Prostate gland (tissue), 2 donors: ENCODE results near the gene LARP6. TPM values are rescaled to one million over a fixed set of nuclear protein-coding genes. Genes with fewer than 3 reads are reported as not detected.
"Not testable (repeated sequence)": the region's sequence is repeated elsewhere in the genome, so short reads cannot be mapped to it uniquely, and the experiment has no call there.

Experiments
- DNase-seq: peaks from one replicate; pipeline ENCODE4 v3.0.0-alpha.2; 2019; ENCODE audit warnings: low spot score
- H3K27ac ChIP-seq, 2 donors: fragments of 200-600 bp; sonication (generic); 2 replicates each; pipeline ENCODE4 v1.5.1; 2017 to 2019
- H3K27me3 ChIP-seq: fragments of 200-600 bp; sonication (generic); replicated peaks from 2 replicates; pipeline ENCODE4 v1.5.1; 2019; ENCODE audit not compliant: insufficient read depth
- H3K36me3 ChIP-seq, 2 donors: fragments of 200-600 bp; sonication (generic); 1 replicate in 1 of 2; 2 replicates in 1 of 2; pipeline versions ENCODE4 v1.5.1 to v1.8.1; 2017 to 2019
- H3K4me1 ChIP-seq: fragments of 200-600 bp; sonication (generic); replicated peaks from 2 replicates; pipeline ENCODE4 v1.5.1; 2019
- H3K4me3 ChIP-seq, 2 donors: fragments of 200-600 bp; sonication (generic); 2 replicates each; pipeline ENCODE4 v1.5.1; 2017 to 2019
- H3K9me3 ChIP-seq: fragments of 200-600 bp; sonication (generic); 2 replicates; pipeline ENCODE4 v1.5.1; 2017
- CTCF ChIP-seq, 4 experiments: fragments of 200-600 bp in 2 of 4; fragments of 450-650 bp in 2 of 4; sonication (generic) in 2 of 4; IDR thresholded peaks; 1 replicate in 3 of 4; 2 replicates in 1 of 4; pipeline ENCODE4 v1.5.1; 2016 to 2019; ENCODE audit warnings: antibody characterized with exemption in 4 of 4, mild to moderate bottlenecking in 2 of 4, moderate library complexity in 2 of 4
- POLR2A ChIP-seq: fragments of 450-650 bp; IDR thresholded peaks from one replicate; pipeline ENCODE4 v1.6.1; 2016; ENCODE audit warnings: antibody characterized with exemption, mild to moderate bottlenecking
- POLR2AphosphoS5 ChIP-seq: sonication (generic); formaldehyde crosslinking; IDR thresholded peaks from one replicate; pipeline ENCODE4 v1.6.1; 2017; ENCODE audit warnings: antibody characterized with exemption
- WGBS: methylation state at CpG from one replicate; pipeline ENCODE4 v1.1.5; 2018; 5-methylcytosine and 5-hydroxymethylcytosine counted together
- intact Hi-C: fragments of 100-400 bp; cut with DNase I; formaldehyde crosslinking; loops from one replicate; pipeline ENCODE4 v1.14.2; 2022
- total RNA-seq, 2 donors: library from RNA; depleted of rRNA; stranded (reverse); fragments of >200 nt; gene quantifications; one replicate each; pipeline ENCODE4 v1.1.0, GENCODE V29; 2016

Gene LARP6
- total RNA-seq, 2 donors from 2014 or later, result 24.6 to 43.3 TPM

- Histone ChIP-seq H3K9me3 (no peaks in the 10 kb centered on the region), H3K4me1 (no peaks in the 10 kb centered on the region), H3K4me3 (no peak overlapping the region), H3K27ac (peak overlapping the region in 1 of 2 donors; percentile 17), H3K27me3 (no peaks in the 10 kb centered on the region), H3K36me3 (no peaks in the 10 kb centered on the region)
- intact Hi-C loops, result loop anchor here (2.0 kb wide), 1 partner anchor 48 kb away; no protein-coding TSS in a partner anchor
- 77% methylated on average over 7 of the region's 7 CpGs for WGBS
- DNase-seq, result no peak
- peak in 3 of 4 experiments; percentile 23 to 54 (median 44) for TF ChIP-seq CTCF (IDR thresholded peaks at IDR 0.05)
- no peak for TF ChIP-seq POLR2AphosphoS5
Measured at GRCh38 chr15:70875001-70875782, 21.2 kb upstream of the LARP6 start.

DNA sequence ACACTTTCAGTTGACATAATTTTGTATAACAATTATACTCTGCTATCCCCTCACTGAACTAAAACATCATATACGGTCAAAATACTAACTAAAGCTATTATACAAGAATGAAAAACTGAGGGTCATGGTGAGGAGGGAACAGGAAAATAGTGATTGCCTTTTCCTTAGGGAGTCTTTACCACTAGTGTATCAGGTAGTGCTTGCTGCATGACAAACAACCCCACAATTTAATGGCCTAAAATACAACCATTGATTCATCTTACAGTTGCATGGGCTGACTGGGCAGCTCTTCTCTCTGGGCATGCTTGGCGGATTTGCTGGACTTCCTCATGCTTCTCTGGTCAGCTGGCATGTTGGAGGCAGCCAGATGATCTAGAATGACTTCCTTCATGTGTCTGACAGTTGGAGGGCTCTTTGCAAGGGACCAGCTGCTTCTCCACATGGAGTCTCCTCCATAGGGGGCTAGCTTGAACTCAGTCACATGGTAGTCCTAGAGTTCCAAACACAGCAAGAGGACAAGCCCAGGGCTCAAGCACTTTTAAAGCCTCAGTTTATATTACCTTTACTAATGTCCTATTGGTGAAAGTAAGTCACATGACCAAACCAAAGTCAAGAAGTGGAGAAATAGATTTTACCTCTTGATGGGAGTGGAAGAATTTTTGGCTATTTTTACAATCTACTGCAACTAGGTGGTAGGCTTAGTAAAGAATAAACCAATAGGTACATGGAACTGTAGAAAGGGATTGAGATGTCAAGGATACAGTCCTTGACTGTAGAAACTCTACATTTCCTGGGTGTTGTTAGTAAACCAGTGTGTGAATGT lies 19.5 kb upstream of the LARP6 start:
- WGBS, result 94% methylated on average over 2 of the region's 2 CpGs
- TF ChIP-seq CTCF (IDR thresholded peaks at IDR 0.05) (no peak), POLR2A (no peak), POLR2AphosphoS5 (no peak)
- H3K4me1 ChIP-seq, result no peaks in the 10 kb centered on the region

GRCh38 chr15:70871490-70871889 lies 17.5 kb upstream of the LARP6 start:
- H3K27me3 ChIP-seq, DNase-seq, intact Hi-C loops, H3K36me3 ChIP-seq, H3K27ac ChIP-seq, H3K9me3 ChIP-seq, H3K4me1 ChIP-seq, H3K4me3 ChIP-seq: not testable (repeated sequence)
- WGBS, result 97% methylated on average over 19 of the region's 34 CpGs

More for the DNA sequence above, 19.5 kb upstream of the LARP6 start:
- Histone ChIP-seq H3K36me3 (no peaks in the 10 kb centered on the region), H3K27me3 (no peaks in the 10 kb centered on the region), H3K4me3 (no peak overlapping the region), H3K9me3 (no peaks in the 10 kb centered on the region), H3K27ac (no peak overlapping the region)
- DNase-seq, result no peak
- intact Hi-C loops, result loop anchor here (2.0 kb wide), 1 partner anchor 47 kb away; no protein-coding TSS in a partner anchor

- H3K27me3 ChIP-seq, result no peaks in the 10 kb centered on the region
- no peak overlapping the region for H3K27ac ChIP-seq
- no peaks in the 10 kb centered on the region for H3K4me1 ChIP-seq
- H3K36me3 ChIP-seq, result no peaks in the 10 kb centered on the region
- intact Hi-C loops, result no loop called here
- TF ChIP-seq POLR2A (no peak), CTCF (IDR thresholded peaks at IDR 0.05) (no peak), POLR2AphosphoS5 (no peak)
- no peak overlapping the region for H3K4me3 ChIP-seq
- no peaks in the 10 kb centered on the region for H3K9me3 ChIP-seq
- no peak for DNase-seq
Measured at GRCh38 chr15:70870051-70870450, 16.1 kb upstream of the LARP6 start.

DNA sequence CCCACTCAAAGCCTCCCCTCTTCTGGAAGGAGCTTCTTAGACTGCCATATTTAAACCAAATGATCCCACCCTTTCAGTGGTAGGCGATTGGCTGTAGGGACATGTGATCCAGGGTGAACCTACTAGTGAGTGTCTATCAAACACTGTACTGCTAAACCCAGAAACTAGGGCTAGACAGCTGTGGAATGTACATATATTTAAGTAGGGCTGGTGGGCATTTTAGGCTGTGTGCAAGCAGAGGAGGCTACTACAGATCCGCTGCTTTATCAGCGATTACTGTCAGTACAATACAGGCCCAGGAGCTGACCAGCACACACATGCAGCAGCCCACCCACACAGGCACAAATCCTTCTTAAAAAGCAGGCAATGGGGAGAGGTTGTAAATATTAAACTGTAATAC lies 15.4 kb upstream of the LARP6 start:
- 64% methylated on average over 3 of the region's 3 CpGs for WGBS
- Histone ChIP-seq H3K9me3 (no peaks in the 10 kb centered on the region), H3K27me3 (no peaks in the 10 kb centered on the region), H3K4me1 (no peaks in the 10 kb centered on the region), H3K4me3 (no peak overlapping the region), H3K36me3 (no peaks in the 10 kb centered on the region), H3K27ac (no peak overlapping the region)
- TF ChIP-seq POLR2AphosphoS5, result no peak
- TF ChIP-seq POLR2A, result no peak
- TF ChIP-seq CTCF (IDR thresholded peaks at IDR 0.05), result no peak
- no peak for DNase-seq
- intact Hi-C loops, result no loop called here
